ENCODE results near the gene FBXL16.
"Not testable (repeated sequence)": the region's sequence is repeated elsewhere in the genome, so short reads cannot be mapped to it uniquely, and the experiment has no call there.

Gene FBXL16

GRCh38 chr16:722835-723633 is 17.4 kb upstream of the FBXL16 start:
- DNase-seq = no peak

- no peak for DNase-seq
Observed at GRCh38 chr16:721765-722540, 16.4 kb upstream of the FBXL16 start.

- DNase-seq = peak; percentile 88 to 94
Observed at GRCh38 chr16:720990-721764, 15.6 kb upstream of the FBXL16 start, which contains the start of gene ANTKMT. Gene ANTKMT, plus strand, starts transcription at chr16:721146. Its CDS starts 129 bp downstream, at chr16:721275.

- peak; percentile 57 for DNase-seq
Observed at GRCh38 chr16:720447-720989, 14.9 kb upstream of the FBXL16 start.

GRCh38 chr16:719815-720446 is 14.3 kb upstream of the FBXL16 start:
- no peak for DNase-seq

- no peak for DNase-seq
Observed at GRCh38 chr16:718922-719321, 13.3 kb upstream of the FBXL16 start.

- DNase-seq = no peak
Observed at GRCh38 chr16:718389-718788, 12.8 kb upstream of the FBXL16 start.

- DNase-seq = no peak
Observed at GRCh38 chr16:717450-718245, 12.0 kb upstream of the FBXL16 start.

- no peak for DNase-seq
Observed at GRCh38 chr16:716768-717325, 11.2 kb upstream of the FBXL16 start.

- DNase-seq = no peak
Observed at GRCh38 chr16:716200-716568, 10.6 kb upstream of the FBXL16 start.

GRCh38 chr16:715477-716199 is 10.0 kb upstream of the FBXL16 start:
- peak in 1 of 2 experiments; percentile 40 for DNase-seq

GRCh38 chr16:714558-715476 is 9.2 kb upstream of the FBXL16 start, which contains the start of gene METRN:
Gene METRN, plus strand, starts transcription at chr16:715118. Its CDS starts 172 bp downstream, at chr16:715290.
- DNase-seq = peak; percentile 68 to 83

- DNase-seq = no peak
Observed at GRCh38 chr16:714079-714478, 8.5 kb upstream of the FBXL16 start.

- not testable (repeated sequence) for DNase-seq
Observed at GRCh38 chr16:712740-713250, 7.2 kb upstream of the FBXL16 start.

GRCh38 chr16:711548-712320 is 6.1 kb upstream of the FBXL16 start:
- peak; percentile 54 to 67 for DNase-seq

- DNase-seq = no peak
Observed at GRCh38 chr16:711084-711483, 5.5 kb upstream of the FBXL16 start.

GRCh38 chr16:710500-711075 is 5.0 kb upstream of the FBXL16 start:
- DNase-seq = no peak
